Loucy (cell line): ENCODE data around the gene GSS.

Source experiments
- H2AFZ ChIP-seq: fragments of 200-600 bp; sonication (generic); 2 replicates; pipeline ENCODE4 v1.6.0; 2016; ENCODE audit warnings: antibody characterized with exemption, mild to moderate bottlenecking, low read length, moderate library complexity
- H3F3A ChIP-seq: fragments of 200-600 bp; 2 replicates; pipeline ENCODE4 v1.6.0; 2016; ENCODE audit warnings: antibody characterized with exemption, low read depth, mild to moderate bottlenecking
- H3K27me3 ChIP-seq: fragments of 200-600 bp; sonication (generic); 2 replicates; pipeline ENCODE4 v1.6.1; 2014; ENCODE audit warnings: low read length, mild to moderate bottlenecking; ENCODE audit not compliant: insufficient read depth, poor library complexity, severe bottlenecking
- H3K36me3 ChIP-seq: fragments of 200-600 bp; sonication (generic); 2 replicates; pipeline ENCODE4 v1.6.1; 2016; ENCODE audit warnings: low read length; ENCODE audit not compliant: insufficient read depth
- H3K4me1 ChIP-seq: fragments of 200-600 bp; sonication (generic); 2 replicates; pipeline ENCODE4 v1.5.1; 2014; ENCODE audit warnings: low read length, mild to moderate bottlenecking; ENCODE audit not compliant: insufficient read depth, poor library complexity, severe bottlenecking
- H3K4me2 ChIP-seq: fragments of 200-600 bp; sonication (generic); 2 replicates; pipeline ENCODE4 v1.6.0; 2014; ENCODE audit warnings: antibody characterized with exemption, low read length, low read depth, mild to moderate bottlenecking; ENCODE audit not compliant: poor library complexity, severe bottlenecking
- H3K4me3 ChIP-seq: fragments of 200-600 bp; sonication (generic); 2 replicates; pipeline ENCODE4 v1.5.1; 2014; ENCODE audit warnings: low read length, mild to moderate bottlenecking, mixed read lengths; ENCODE audit not compliant: poor library complexity, severe bottlenecking
- H3K79me2 ChIP-seq: fragments of 200-600 bp; sonication (generic); 2 replicates; pipeline ENCODE4 v1.6.1; 2014; ENCODE audit warnings: low read length; ENCODE audit not compliant: insufficient read depth
- H3K9ac ChIP-seq: fragments of 200-600 bp; sonication (generic); 2 replicates; pipeline ENCODE4 v1.6.0; 2014; ENCODE audit warnings: mild to moderate bottlenecking, low read depth, low read length, moderate library complexity; ENCODE audit not compliant: poor library complexity, severe bottlenecking
- H3K9me2 ChIP-seq: fragments of 200-600 bp; sonication (generic); replicated peaks from 2 replicates; pipeline ENCODE4 v1.6.1; 2016; ENCODE audit warnings: low read depth, low read length, mixed read lengths
- H3K9me3 ChIP-seq: fragments of 200-600 bp; sonication (generic); 2 replicates; pipeline ENCODE4 v1.6.1; 2014; ENCODE audit warnings: mild to moderate bottlenecking, antibody characterized with exemption, low read length, low read depth; ENCODE audit not compliant: insufficient read depth
- H4K20me1 ChIP-seq: fragments of 200-600 bp; sonication (generic); 2 replicates; pipeline ENCODE4 v1.6.0; 2014; ENCODE audit warnings: antibody characterized with exemption, low read length, mild to moderate bottlenecking; ENCODE audit not compliant: insufficient read depth, poor library complexity, severe bottlenecking
- CTCF ChIP-seq: fragments of 200-600 bp; sonication (generic); conservative IDR thresholded peaks from 2 replicates; pipeline ENCODE4 v1.5.1; 2014; ENCODE audit warnings: mild to moderate bottlenecking, antibody characterized with exemption, low read length
- EZH2phosphoT487 ChIP-seq: fragments of 200-600 bp; IDR thresholded peaks from 2 replicates; pipeline ENCODE4 v1.6.1; 2018; ENCODE audit warnings: antibody characterized with exemption, mild to moderate bottlenecking, moderate library complexity, borderline replicate concordance

Gene GSS

GRCh38 chr20:34946661-34947060 is 8.9 kb downstream of the GSS start:
- H3K27me3 ChIP-seq = no peaks in the 10 kb centered on the region
- no peaks in the 10 kb centered on the region for H3K9me2 ChIP-seq
- no peak overlapping the region for H3K4me3 ChIP-seq
- no peaks in the 10 kb centered on the region for H3K4me1 ChIP-seq
- TF ChIP-seq EZH2phosphoT487 (no peak), CTCF (no peak)
- H3K4me2 ChIP-seq = no peak overlapping the region
- H3K9me3 ChIP-seq = no peaks in the 10 kb centered on the region
- no peaks in the 10 kb centered on the region for H3K79me2 ChIP-seq
- peaks cover 17% of the 10 kb centered on the region; the same call in 1 of the 2 replicates for H3K36me3 ChIP-seq
- H2AFZ ChIP-seq = no peak overlapping the region
- H4K20me1 ChIP-seq = no peaks in the 10 kb centered on the region
- no peak overlapping the region for H3K9ac ChIP-seq
- H3F3A ChIP-seq = no peaks in the 10 kb centered on the region

GRCh38 chr20:34945315-34946077 is 10.1 kb downstream of the GSS start:
- Histone ChIP-seq H3K9ac (no peak overlapping the region), H3K4me2 (no peak overlapping the region), H3K4me3 (no peak overlapping the region), H3F3A (no peaks in the 10 kb centered on the region), H4K20me1 (no peaks in the 10 kb centered on the region), H3K4me1 (no peaks in the 10 kb centered on the region), H3K79me2 (no peaks in the 10 kb centered on the region), H3K36me3 (peaks cover 22% of the 10 kb centered on the region; the same call in 1 of the 2 replicates), H3K27me3 (no peaks in the 10 kb centered on the region), H3K9me2 (no peaks in the 10 kb centered on the region), H3K9me3 (no peaks in the 10 kb centered on the region), H2AFZ (no peak overlapping the region)
- no peak for TF ChIP-seq EZH2phosphoT487
- no peak for TF ChIP-seq CTCF

GRCh38 chr20:34943808-34944567 is 11.6 kb downstream of the GSS start:
- Histone ChIP-seq H3K4me3 (no peak overlapping the region), H3K79me2 (no peaks in the 10 kb centered on the region), H3K27me3 (no peaks in the 10 kb centered on the region), H3K9me3 (no peaks in the 10 kb centered on the region), H3K4me2 (no peak overlapping the region), H3F3A (no peaks in the 10 kb centered on the region), H3K36me3 (peaks cover 23% of the 10 kb centered on the region; the same call in 1 of the 2 replicates), H3K4me1 (no peaks in the 10 kb centered on the region), H4K20me1 (no peaks in the 10 kb centered on the region), H2AFZ (no peak overlapping the region), H3K9ac (no peak overlapping the region), H3K9me2 (no peaks in the 10 kb centered on the region)
- TF ChIP-seq CTCF (no peak), EZH2phosphoT487 (no peak)
